HepG2 (cell line): ENCODE results near the gene SLC35B4. TPM values are rescaled to one million over a fixed set of nuclear protein-coding genes. Genes with fewer than 3 reads are reported as not detected.

Source experiments
- ATAC-seq: fragments of 200-7000 bp; cut with Tn5 transposase; 3 replicates; pipeline ENCODE4 v1.9.1; 2020; ENCODE audit warnings: mild to moderate bottlenecking, moderate library complexity
- BruUV-seq: library from RNA; stranded (reverse); fragments of 400-500 nt; replicated peaks from 2 replicates; lab custom pipeline; 2021; lab: Mats Ljungman, UMichigan
- CTCF ChIA-PET: fragments of 300-600 bp; formaldehyde crosslinking; extraction: SDS; loops from one replicate; lab custom pipeline; 2021; ENCODE audit warnings: low total read pairs, inconsistent platforms, low intra/inter-chr PET ratio; lab: Yijun Ruan, JAX
- POLR2A ChIA-PET: fragments of 350-600 bp; sonication (Branson Sonifier 250); formaldehyde crosslinking; loops from one replicate; lab custom pipeline; 2020; ENCODE audit warnings: antibody characterized with exemption, inconsistent platforms; lab: Yijun Ruan, JAX
- DNase-seq: peaks from one replicate; pipeline ENCODE4 v3.0.0-alpha.2; 2015; ENCODE audit warnings: low spot score
- FAIRE-seq: peaks from 3 replicates; lab custom pipeline; 2011; peaks lifted over from hg19 to GRCh38; lab: Jason Lieb, UNC
- H2AFZ ChIP-seq: one replicate; pipeline ENCODE4 v1.6.1; 2011; ENCODE audit warnings: low read length, inconsistent platforms
- H3K27ac ChIP-seq: fragments of 300-600 bp; 3 replicates; pipeline ENCODE4 v1.8.0; 2011; ENCODE audit warnings: mixed run types, mild to moderate bottlenecking, mixed read lengths, low read length, inconsistent platforms; ENCODE audit not compliant: insufficient read depth; ENCODE audit errors: extremely low read length
- H3K27me3 ChIP-seq, 2 experiments: fragments of 200-600 bp in 1 of 2; 2 replicates in 1 of 2; 3 replicates in 1 of 2; pipeline versions ENCODE4 v1.6.0 to v1.8.0; 2011; ENCODE audit warnings: low read length in 2 of 2, mild to moderate bottlenecking in 2 of 2, moderate library complexity in 2 of 2, inconsistent platforms in 1 of 2; ENCODE audit not compliant: insufficient read depth in 2 of 2, control insufficient read depth in 1 of 2
- H3K36me3 ChIP-seq, 2 experiments: fragments of 200-600 bp in 1 of 2; replicated peaks in 1 of 2; 2 replicates in 1 of 2; 3 replicates in 1 of 2; pipeline versions ENCODE4 v1.5.1 to v1.8.0; 2011; ENCODE audit warnings: low read length in 2 of 2, inconsistent platforms in 1 of 2; ENCODE audit not compliant: insufficient read depth in 2 of 2, control insufficient read depth in 1 of 2
- H3K4me1 ChIP-seq: 2 replicates; pipeline ENCODE4 v1.5.1; 2012; ENCODE audit warnings: low read length, inconsistent platforms; ENCODE audit not compliant: insufficient read depth
- H3K4me2 ChIP-seq: 2 replicates; pipeline ENCODE4 v1.6.0; 2011; ENCODE audit warnings: low read depth, low read length, inconsistent platforms
- H3K4me3 ChIP-seq, 3 experiments: fragments of 200-600 bp in 1 of 3; sonication (generic), shearing (Covaris generic) in 1 of 3; replicated peaks in 1 of 3; 2 replicates each; pipeline ENCODE4 v1.5.1; 2011 to 2016; ENCODE audit warnings: low read length in 3 of 3, inconsistent platforms in 2 of 3, low read depth in 2 of 3, mild to moderate bottlenecking in 2 of 3, control low read depth in 1 of 3, mixed read lengths in 1 of 3; ENCODE audit not compliant: insufficient read depth in 1 of 3
- H3K79me2 ChIP-seq: one replicate; pipeline ENCODE4 v1.6.1; 2011; ENCODE audit warnings: low read length, inconsistent platforms; ENCODE audit not compliant: insufficient read depth
- H3K9ac ChIP-seq: 2 replicates; pipeline ENCODE4 v1.6.0; 2011; ENCODE audit warnings: mild to moderate bottlenecking, low read depth, low read length, inconsistent platforms; ENCODE audit not compliant: insufficient read depth
- H3K9me3 ChIP-seq: 2 replicates; pipeline ENCODE4 v1.5.1; 2012; ENCODE audit warnings: mild to moderate bottlenecking, low read length
- H4K20me1 ChIP-seq: 2 replicates; pipeline ENCODE4 v1.6.0; 2011; ENCODE audit warnings: inconsistent platforms, mild to moderate bottlenecking, low read length, moderate library complexity; ENCODE audit not compliant: insufficient read depth
- AGO1 ChIP-seq: fragments of 200-400 bp; formaldehyde crosslinking; IDR thresholded peaks from 2 replicates; pipeline ENCODE4 v1.6.1; 2017; ENCODE audit warnings: mild to moderate bottlenecking, low read depth, low read length, moderate library complexity; ENCODE audit not compliant: poor library complexity, severe bottlenecking
- NAIF1 ChIP-seq: sonication (generic); formaldehyde crosslinking; IDR thresholded peaks from 2 replicates; pipeline ENCODE4 v1.5.0; 2020; ENCODE audit warnings: mild to moderate bottlenecking, missing genetic modification reagents, borderline replicate concordance
- NBN ChIP-seq: fragments of 450-650 bp; conservative IDR thresholded peaks from 2 replicates; pipeline ENCODE4 v1.6.1; 2017
- SP2 ChIP-seq: sonication (generic); formaldehyde crosslinking; IDR thresholded peaks from 2 replicates; pipeline ENCODE4 v1.5.1; 2020; ENCODE audit warnings: mild to moderate bottlenecking, missing genetic modification reagents
- ZBTB20 ChIP-seq: sonication (generic); formaldehyde crosslinking; IDR thresholded peaks from 2 replicates; pipeline ENCODE4 v1.8.1; 2023; ENCODE audit warnings: missing genetic modification reagents, low read depth, mild to moderate bottlenecking, borderline replicate concordance
- ZNF558 ChIP-seq: sonication (generic); formaldehyde crosslinking; IDR thresholded peaks from 2 replicates; pipeline ENCODE4 v1.9.0; 2022; ENCODE audit warnings: mild to moderate bottlenecking, missing genetic modification reagents, borderline replicate concordance
- ZNF569 ChIP-seq: sonication (generic); formaldehyde crosslinking; IDR thresholded peaks from 2 replicates; pipeline ENCODE4 v1.5.0; 2020; ENCODE audit warnings: mild to moderate bottlenecking, missing genetic modification reagents, moderate library complexity, borderline replicate concordance
- ZNF777 ChIP-seq: sonication (generic); formaldehyde crosslinking; IDR thresholded peaks from 2 replicates; pipeline ENCODE4 v1.4.0; 2020; ENCODE audit warnings: missing genetic modification reagents
- WGBS: methylation state at CpG from one replicate; pipeline ENCODE4 v1.1.6; 2017; ENCODE audit warnings: low lambda C conversion rate; 5-methylcytosine and 5-hydroxymethylcytosine counted together
- in situ Hi-C: cut with HindIII; loops from 2 replicates; pipeline ENCODE4 v1.10.0; 2017; ENCODE audit warnings: low pct_unique_long_range_greater_than_20kb; ENCODE audit not compliant: extremely low pct_ligation_motif_present
- intact Hi-C: fragments of 100-400 bp; cut with micrococcal nuclease; formaldehyde crosslinking; loops from one replicate; pipeline ENCODE4 v1.10.0; 2022; ENCODE audit not compliant: unreplicated experiment
- polyA plus RNA-seq, 8 experiments: library from polyadenylated mRNA; depleted of rRNA in 3 of 8; stranded (reverse) in 7 of 8; unstranded in 1 of 8; fragments of >200 nt; fragmentation: Illumina TruSeq in 4 of 8; extraction: Trizol in 4 of 8; gene quantifications; 2 replicates each; pipeline versions ENCODE4 v1.2.1 to v1.2.3, GENCODE V29; 2011 to 2016; ENCODE audit warnings: low read depth in 4 of 8, missing spikeins in 1 of 8, mixed read lengths in 1 of 8; ENCODE audit not compliant: insufficient read depth in 1 of 8
- total RNA-seq, 5 experiments: library from RNA; depleted of rRNA; stranded (reverse); fragments of >200 nt; fragmentation: Illumina TruSeq; extraction: Trizol; gene quantifications; 2 replicates each; pipeline ENCODE4 v1.2.3, GENCODE V29; 2016; ENCODE audit warnings: low read depth in 1 of 5
- TF ChIP-seq, protein P1 (sequence below): sonication (generic); formaldehyde crosslinking; IDR thresholded peaks from 2 replicates; pipeline ENCODE4 v1.4.0; 2020; ENCODE audit warnings: missing genetic modification reagents
- TF ChIP-seq, protein P2 (sequence below): IDR thresholded peaks from 2 replicates; pipeline ENCODE4 v1.6.1; 2016; ENCODE audit warnings: missing biosample characterization, missing genetic modification reagents, low read depth
- TF ChIP-seq, protein P3 (sequence below): sonication (generic); formaldehyde crosslinking; conservative IDR thresholded peaks from 2 replicates; pipeline ENCODE4 v1.5.0; 2020; ENCODE audit warnings: missing genetic modification reagents

SLC35B4 gene
- total and polyA plus RNA-seq, 2 of the 13 experiments (the other 11 are each of a cell fraction or from before 2014, with no cell fraction given): 17.1 to 17.8 TPM

DNA sequence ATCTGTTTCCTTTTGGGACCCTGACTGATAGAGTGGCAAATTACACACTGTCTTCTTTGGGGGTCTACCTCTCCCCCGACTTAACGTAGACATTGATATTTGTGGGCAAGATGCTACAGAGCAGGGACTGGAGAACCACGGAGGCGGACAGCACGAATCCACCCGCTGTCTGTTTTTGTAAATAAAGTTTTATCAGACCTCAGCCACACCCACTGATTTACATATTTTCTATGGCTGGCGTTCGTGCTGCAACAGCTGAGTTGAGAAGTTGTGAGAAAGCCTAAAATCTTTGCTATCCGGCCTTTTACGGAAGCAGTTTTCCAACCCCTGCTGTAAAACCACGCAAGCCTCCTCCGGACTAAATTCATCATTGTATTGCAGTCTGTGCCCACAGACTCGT lies 17.2 kb upstream of the SLC35B4 start:
- DNase-seq: no peak
- no peaks in the 10 kb centered on the region for H3K9me3 ChIP-seq
- H3K27ac ChIP-seq: no peak overlapping the region
- TF ChIP-seq AGO1 (no peak), ZNF777 (CRISPR knock-in tag) (no peak), NAIF1 (CRISPR knock-in tag) (no peak), ZNF569 (CRISPR knock-in tag) (no peak), ZBTB20 (no peak), NBN (no peak), ZNF558 (CRISPR knock-in tag) (no peak), SP2 (no peak)
- TF ChIP-seq, protein P1, sequence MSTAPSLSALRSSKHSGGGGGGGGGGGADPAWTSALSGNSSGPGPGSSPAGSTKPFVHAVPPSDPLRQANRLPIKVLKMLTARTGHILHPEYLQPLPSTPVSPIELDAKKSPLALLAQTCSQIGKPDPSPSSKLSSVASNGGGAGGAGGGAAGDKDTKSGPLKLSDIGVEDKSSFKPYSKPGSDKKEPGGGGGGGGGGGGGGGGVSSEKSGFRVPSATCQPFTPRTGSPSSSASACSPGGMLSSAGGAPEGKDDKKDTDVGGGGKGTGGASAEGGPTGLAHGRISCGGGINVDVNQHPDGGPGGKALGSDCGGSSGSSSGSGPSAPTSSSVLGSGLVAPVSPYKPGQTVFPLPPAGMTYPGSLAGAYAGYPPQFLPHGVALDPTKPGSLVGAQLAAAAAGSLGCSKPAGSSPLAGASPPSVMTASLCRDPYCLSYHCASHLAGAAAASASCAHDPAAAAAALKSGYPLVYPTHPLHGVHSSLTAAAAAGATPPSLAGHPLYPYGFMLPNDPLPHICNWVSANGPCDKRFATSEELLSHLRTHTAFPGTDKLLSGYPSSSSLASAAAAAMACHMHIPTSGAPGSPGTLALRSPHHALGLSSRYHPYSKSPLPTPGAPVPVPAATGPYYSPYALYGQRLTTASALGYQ (CRISPR knock-in tag): no peak
- TF ChIP-seq, protein P2, sequence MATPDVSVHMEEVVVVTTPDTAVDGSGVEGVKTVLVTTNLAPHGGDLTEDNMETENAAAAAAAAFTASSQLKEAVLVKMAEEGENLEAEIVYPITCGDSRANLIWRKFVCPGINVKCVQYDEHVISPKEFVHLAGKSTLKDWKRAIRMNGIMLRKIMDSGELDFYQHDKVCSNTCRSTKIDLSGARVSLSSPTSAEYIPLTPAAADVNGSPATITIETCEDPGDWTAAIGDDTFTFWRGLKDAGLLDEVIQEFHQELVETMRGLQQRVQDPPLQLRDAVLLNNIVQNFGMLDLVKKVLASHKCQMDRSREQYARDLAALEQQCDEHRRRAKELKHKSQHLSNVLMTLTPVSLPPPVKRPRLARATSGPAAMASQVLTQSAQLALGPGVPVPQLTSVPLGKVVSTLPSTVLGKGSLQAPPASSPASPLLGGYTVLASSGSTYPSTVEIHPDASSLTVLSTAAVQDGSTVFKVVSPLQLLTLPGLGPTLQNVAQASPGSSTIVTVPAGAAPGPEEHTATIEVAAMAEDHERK (CRISPR knock-in tag): no peak
- TF ChIP-seq, protein P3, sequence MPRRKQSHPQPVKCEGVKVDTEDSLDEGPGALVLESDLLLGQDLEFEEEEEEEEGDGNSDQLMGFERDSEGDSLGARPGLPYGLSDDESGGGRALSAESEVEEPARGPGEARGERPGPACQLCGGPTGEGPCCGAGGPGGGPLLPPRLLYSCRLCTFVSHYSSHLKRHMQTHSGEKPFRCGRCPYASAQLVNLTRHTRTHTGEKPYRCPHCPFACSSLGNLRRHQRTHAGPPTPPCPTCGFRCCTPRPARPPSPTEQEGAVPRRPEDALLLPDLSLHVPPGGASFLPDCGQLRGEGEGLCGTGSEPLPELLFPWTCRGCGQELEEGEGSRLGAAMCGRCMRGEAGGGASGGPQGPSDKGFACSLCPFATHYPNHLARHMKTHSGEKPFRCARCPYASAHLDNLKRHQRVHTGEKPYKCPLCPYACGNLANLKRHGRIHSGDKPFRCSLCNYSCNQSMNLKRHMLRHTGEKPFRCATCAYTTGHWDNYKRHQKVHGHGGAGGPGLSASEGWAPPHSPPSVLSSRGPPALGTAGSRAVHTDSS (CRISPR knock-in tag): no peak
- TF ChIP-seq, all 625 proteins: peak for 0
- ChIA-PET CTCF (no interaction called here), POLR2A (no interaction called here)
- no peak overlapping the region for H3K4me2 ChIP-seq
- no peaks in the 10 kb centered on the region for H3K36me3 ChIP-seq
- 56% methylated on average over 13 of the region's 13 CpGs for WGBS
- ATAC-seq (no peak), FAIRE-seq (no peak)
- no TSS peak for BruUV-seq
- H4K20me1 ChIP-seq: no peaks in the 10 kb centered on the region
- intact Hi-C loops: no loop called here
- in situ Hi-C loops: no loop called here
- H3K79me2 ChIP-seq: no peaks in the 10 kb centered on the region
- H2AFZ ChIP-seq: no peak overlapping the region
- peaks cover 22% of the 10 kb centered on the region for H3K4me1 ChIP-seq
- no peaks in the 10 kb centered on the region for H3K27me3 ChIP-seq
- no peak overlapping the region for H3K9ac ChIP-seq
- H3K4me3 ChIP-seq: no peak overlapping the region
